GM23248 (cell line): ENCODE data around the gene SLF2.

Experiments
- EZH2 ChIP-seq: fragments of 200-600 bp; sonication (generic); IDR thresholded peaks from 2 replicates; pipeline ENCODE4 v1.6.1; 2018; ENCODE audit warnings: antibody characterized with exemption, mild to moderate bottlenecking; ENCODE audit not compliant: insufficient read depth, poor library complexity, severe bottlenecking
- EZH2phosphoT487 ChIP-seq: fragments of 200-600 bp; sonication (generic); IDR thresholded peaks from 2 replicates; pipeline ENCODE4 v1.6.1; 2018; ENCODE audit warnings: antibody characterized with exemption, moderate library complexity, mild to moderate bottlenecking, low read depth; ENCODE audit not compliant: insufficient read depth

DNA sequence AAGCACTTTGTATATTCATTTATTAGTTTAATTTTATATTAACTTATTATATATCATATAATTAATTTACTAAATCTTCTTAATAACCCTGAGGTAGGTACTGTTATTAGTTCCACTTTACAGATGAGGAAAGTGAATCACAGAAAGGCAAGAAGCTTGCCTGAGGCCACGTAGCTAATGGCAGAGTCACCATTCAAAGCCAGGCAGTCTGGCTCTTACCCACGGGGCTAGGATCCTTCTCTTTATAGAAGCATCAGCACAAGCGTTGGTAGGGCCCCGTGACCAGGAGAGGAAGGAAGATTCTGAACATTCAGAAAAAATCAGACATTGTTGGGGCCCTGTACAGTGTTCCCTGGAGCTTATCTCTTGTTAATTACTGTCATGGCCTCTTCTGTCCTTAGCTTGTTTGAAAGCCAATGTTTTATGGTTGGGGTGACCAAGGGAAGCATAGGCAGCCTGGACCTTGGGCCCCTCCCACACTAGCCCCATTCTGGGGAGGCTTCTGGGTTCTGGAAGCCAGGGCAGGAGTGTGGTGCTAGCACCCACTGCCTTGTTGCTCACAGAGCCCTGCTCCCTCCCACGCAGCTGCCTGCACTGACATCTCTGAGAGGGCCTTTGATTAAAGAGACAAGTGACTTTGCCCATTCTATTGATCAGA, 31.1 kb upstream of the SLF2 start:
- no peak for TF ChIP-seq EZH2
- TF ChIP-seq EZH2phosphoT487 = no peak
